Measurements from ENCODE around the gene TCP11.

TCP11 gene

GRCh38 chr6:35141007-35141655 is at the start of gene TCP11:
TCP11 (minus strand) TSS chr6:35141339; CDS start chr6:35140870, 469 bp downstream.
- no peak within 1 kb of the TSS for H3K4me3 ChIP-seq (ENCODE audit: low read depth, low read length)

DNA sequence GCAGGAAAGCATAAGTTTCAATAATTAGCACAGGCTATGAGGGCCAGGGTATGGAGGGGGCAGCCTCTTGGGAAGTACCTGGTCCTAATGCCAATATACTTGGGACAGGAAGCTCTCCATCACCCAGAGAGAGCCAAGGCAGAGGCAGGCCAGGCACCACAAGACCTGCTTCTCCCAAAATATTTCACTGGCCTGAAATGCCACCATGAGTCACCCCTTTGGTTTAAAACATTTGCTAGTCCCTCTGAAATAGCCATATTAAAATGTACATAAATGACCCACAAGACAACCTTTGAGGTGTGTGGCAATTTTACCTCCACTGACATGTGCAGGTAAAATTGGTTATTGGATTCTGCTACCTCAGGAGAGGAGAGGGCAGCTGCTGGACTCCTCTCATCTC is 49.2 kb upstream of the TCP11 start:
- no peak overlapping the region for H3K4me3 ChIP-seq (ENCODE audit: low read depth, low read length)
- DNase-seq (ENCODE audit: low read depth), result no peak

More at GRCh38 chr6:35141007-35141655, at the start of gene TCP11:
- no peak for DNase-seq (ENCODE audit: low read depth)

DNA sequence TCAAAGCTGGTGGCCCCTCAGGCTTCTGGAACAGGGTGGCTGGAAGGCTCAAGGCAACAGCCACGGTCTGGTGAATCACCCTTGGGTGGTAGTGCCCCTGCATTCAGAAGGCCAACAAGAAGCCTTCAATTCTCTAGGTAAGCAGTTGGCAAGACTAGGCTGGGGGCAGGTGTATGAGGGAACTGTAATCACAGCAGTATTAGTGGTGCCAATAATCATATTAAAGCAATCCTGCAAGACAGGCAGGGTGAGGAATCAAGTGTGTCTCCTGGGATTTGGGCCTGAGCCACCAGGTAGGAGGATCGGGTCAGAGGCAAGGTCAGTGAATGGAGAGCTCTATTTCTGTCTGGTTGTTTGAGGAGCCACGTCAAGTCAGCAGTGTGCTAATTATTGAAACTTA is 47.7 kb upstream of the TCP11 start:
- no peak for DNase-seq (ENCODE audit: low read depth)
- H3K4me3 ChIP-seq (ENCODE audit: low read depth, low read length), result no peak overlapping the region

- DNase-seq (ENCODE audit: low read depth), result no peak
- H3K4me3 ChIP-seq (ENCODE audit: low read depth, low read length), result no peak overlapping the region
Measured at GRCh38 chr6:35186571-35186970, 45.4 kb upstream of the TCP11 start.

DNA sequence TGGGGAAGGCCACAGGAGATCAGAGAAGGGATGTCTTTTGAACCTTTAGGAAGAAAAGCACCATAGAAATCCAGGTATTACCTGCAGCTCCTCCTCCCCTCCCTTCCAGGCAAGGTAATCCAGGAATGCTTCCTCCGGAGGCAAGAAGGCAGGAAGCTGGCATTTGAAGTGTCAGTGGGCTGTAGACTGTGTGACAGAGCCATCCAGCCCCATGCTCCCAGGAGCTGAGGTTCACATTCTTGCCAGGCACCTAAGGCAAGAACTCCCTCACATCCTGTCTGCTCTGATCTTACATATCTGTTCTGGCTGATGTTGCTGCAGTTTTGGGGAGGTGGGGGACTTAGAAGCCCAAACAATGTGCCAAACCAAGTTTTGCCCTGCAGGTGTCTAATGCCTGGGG is 44.8 kb upstream of the TCP11 start:
- DNase-seq (ENCODE audit: low read depth), result no peak

GRCh38 chr6:35185302-35185681 is 44.2 kb upstream of the TCP11 start:
- H3K4me3 ChIP-seq (ENCODE audit: low read depth, low read length), result no peak overlapping the region
- DNase-seq (ENCODE audit: low read depth), result peak; percentile 43

More for the DNA sequence above, 44.8 kb upstream of the TCP11 start:
- no peak overlapping the region for H3K4me3 ChIP-seq (ENCODE audit: low read depth, low read length)

- DNase-seq (ENCODE audit: low read depth), result no peak
- H3K4me3 ChIP-seq (ENCODE audit: low read depth, low read length), result no peak overlapping the region
Measured at GRCh38 chr6:35184580-35185301, 43.6 kb upstream of the TCP11 start.

GRCh38 chr6:35183935-35184334 is 42.8 kb upstream of the TCP11 start:
- H3K4me3 ChIP-seq (ENCODE audit: low read depth, low read length), result no peak overlapping the region

GRCh38 chr6:35183281-35183680 is 42.1 kb upstream of the TCP11 start:
- no peak for DNase-seq (ENCODE audit: low read depth)
- H3K4me3 ChIP-seq (ENCODE audit: low read depth, low read length), result no peak overlapping the region

More at GRCh38 chr6:35183935-35184334, 42.8 kb upstream of the TCP11 start:
- DNase-seq (ENCODE audit: low read depth), result no peak

DNA sequence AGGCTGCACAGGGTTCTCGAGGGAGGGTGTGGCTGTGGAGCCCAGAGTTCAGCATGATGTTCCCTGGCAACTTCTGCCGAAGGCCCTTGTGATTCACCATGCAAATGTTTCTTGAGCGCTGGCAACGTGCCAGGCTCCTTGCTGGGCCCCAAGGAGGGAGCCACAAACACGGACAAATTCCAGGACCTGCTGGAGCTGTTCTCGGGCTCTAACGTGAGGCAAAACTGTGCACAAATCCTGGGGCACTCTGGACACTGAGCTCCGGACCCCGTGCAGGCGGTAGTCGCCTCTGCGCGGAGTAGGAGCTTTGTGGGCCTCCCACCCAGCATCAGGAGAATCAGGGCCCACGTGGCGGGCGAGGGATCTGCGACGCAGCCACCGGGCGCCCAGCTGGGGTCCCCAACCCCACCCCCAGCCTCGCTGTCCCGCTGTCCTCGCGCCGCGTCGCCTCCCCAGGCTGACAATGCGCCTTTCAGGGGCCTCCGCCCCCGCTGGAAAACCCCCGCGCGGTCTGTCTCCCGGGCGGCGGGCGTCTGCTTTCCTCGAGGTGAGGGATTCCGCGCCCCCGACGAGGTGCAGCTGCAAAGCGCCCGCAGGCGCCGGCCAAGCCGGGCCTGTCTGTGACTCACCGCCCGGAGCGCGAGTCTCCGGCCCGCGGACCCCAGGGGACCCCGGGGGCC is 40.9 kb upstream of the TCP11 start:
- DNase-seq (ENCODE audit: low read depth), result peak; percentile 72
- H3K4me3 ChIP-seq (ENCODE audit: low read depth, low read length), result no peak overlapping the region

DNA sequence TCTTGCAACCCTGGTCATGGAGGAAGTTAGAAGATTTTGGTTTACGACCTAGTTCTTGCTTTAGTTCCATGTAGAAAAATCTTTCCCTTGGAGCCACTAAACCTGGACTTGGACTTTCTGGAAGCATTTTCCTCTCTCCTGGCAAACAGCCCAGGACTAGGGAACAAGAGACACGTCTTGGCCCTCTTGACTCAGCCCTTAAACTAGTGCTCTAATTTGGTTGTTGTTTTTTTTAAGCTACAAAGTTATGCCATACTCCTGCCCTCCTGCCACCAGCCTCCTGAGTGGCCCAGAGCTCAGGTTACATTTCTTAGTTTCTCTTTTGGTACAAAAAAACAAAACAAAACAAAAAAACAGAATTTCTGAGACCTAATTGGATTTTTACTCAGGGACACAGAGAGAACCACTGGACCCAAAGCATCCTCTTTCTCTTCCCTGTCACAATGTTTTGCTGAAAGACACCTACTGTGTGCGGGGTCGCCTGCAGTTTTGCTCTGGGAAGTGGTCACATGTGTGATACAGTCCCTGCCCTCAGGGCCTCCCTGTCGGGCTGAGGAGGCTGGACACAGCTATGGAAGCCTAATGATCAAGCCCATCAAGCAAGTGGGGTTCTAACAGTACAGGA is 40.3 kb upstream of the TCP11 start:
- DNase-seq (ENCODE audit: low read depth), result peak; percentile 79
- H3K4me3 ChIP-seq (ENCODE audit: low read depth, low read length), result no peak overlapping the region

- no peak overlapping the region for H3K4me3 ChIP-seq (ENCODE audit: low read depth, low read length)
- DNase-seq (ENCODE audit: low read depth), result no peak
Measured at GRCh38 chr6:35179901-35180535, 38.9 kb upstream of the TCP11 start.

- no peak overlapping the region for H3K4me3 ChIP-seq (ENCODE audit: low read depth, low read length)
- no peak for DNase-seq (ENCODE audit: low read depth)
Measured at GRCh38 chr6:35178932-35179832, 38.0 kb upstream of the TCP11 start.

- DNase-seq (ENCODE audit: low read depth), result no peak
- H3K4me3 ChIP-seq (ENCODE audit: low read depth, low read length), result no peak overlapping the region
Measured at GRCh38 chr6:35178012-35178411, 36.9 kb upstream of the TCP11 start.

DNA sequence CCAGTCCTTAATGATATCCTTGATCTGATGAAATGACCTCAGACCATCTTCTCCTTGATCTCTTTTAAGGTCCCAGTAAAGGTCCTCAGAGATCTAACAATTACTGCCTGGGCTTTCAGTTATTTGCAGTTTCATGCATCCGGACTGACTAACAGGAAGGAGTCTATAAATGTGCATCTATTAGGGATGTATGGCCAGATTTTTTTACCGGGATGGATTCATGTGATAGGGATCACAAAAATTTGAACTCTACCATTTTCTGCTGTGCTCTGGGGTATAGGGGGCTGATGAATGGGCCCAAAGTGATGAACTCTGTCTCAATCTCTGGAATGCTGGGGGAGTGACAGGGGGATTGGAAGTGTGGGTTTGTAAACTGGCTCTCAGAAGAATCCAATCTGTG is 36.5 kb upstream of the TCP11 start:
- DNase-seq (ENCODE audit: low read depth), result peak; percentile 29
- no peak overlapping the region for H3K4me3 ChIP-seq (ENCODE audit: low read depth, low read length)

GRCh38 chr6:35177157-35177556 is 36.0 kb upstream of the TCP11 start:
- no peak overlapping the region for H3K4me3 ChIP-seq (ENCODE audit: low read depth, low read length)
- no peak for DNase-seq (ENCODE audit: low read depth)

DNA sequence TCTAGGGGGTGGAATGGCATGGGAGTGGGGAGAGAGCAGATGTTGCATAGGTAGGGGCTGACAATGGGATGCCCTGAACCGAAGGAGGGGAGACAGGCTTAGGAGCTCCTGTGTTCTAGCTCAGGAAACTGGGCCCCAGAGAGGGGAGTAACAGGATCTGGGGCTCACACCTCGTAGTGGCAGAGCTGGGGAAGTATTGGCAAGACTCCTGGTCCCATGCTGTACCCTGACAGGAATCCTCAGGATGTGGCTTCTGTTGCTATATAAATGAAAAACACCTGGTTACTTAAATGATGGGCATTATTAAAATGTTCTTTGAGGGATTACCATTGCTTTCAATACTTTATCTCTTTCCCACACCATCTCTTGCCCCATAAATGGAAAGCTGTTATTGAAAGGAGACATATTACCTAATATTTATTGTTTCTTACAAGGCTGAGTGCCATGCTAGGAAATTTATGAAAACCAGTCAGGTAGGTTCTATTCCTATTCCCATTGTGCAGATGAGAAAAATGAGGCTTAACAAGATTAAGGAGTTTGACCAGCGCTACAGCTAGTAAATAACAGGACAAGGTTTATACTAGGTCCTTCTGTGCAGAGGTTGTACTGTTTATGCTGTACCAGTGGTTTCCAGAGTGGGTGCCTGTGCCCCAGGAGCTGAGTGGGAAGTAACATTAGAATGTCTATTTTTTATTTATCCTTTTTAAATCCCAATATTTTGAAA is 35.3 kb upstream of the TCP11 start:
- DNase-seq (ENCODE audit: low read depth), result no peak
- H3K4me3 ChIP-seq (ENCODE audit: low read depth, low read length), result no peak overlapping the region

DNA sequence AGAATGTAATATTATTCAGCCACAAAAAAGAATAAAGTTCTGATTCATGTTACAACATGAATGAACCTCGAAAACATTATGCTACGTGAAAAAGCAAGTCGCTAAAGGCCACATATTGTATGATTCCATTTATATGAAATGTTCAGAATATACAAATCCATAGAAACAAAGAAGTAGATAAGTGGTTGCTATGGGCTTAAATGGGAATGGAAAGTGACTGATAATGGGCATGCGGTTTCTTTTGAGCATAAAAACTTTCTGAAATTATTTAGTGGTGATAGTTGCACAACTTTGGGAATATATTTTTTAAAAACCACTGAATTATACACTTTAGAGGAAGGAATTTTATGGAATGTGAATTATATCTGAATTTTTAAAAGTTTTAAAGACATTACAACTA is 33.4 kb upstream of the TCP11 start:
- DNase-seq (ENCODE audit: low read depth), result no peak

More for the DNA sequence above, 33.4 kb upstream of the TCP11 start:
- H3K4me3 ChIP-seq (ENCODE audit: low read depth, low read length), result no peak overlapping the region

All from skeletal muscle cell (primary cell).